Stimulated activated CD8-positive, alpha-beta memory T cell treated with anti-CD3 and anti-CD28 coated beads, Interleukin-4, amount 100 ng/mL, for 1 hour (primary cell): Measurements from ENCODE around the gene MESP1.

Experiments
- DNase-seq, 2 donors: peaks; one replicate each; pipeline ENCODE4 v3.0.0-alpha.2; 2020; ENCODE audit warnings: low read depth in 2 of 2, low spot score in 1 of 2

Gene MESP1

GRCh38 chr15:89758981-89759380 is 7.9 kb upstream of the MESP1 start:
- no peak for DNase-seq

- no peak for DNase-seq
Observed at GRCh38 chr15:89758283-89758682, 7.2 kb upstream of the MESP1 start.

DNA sequence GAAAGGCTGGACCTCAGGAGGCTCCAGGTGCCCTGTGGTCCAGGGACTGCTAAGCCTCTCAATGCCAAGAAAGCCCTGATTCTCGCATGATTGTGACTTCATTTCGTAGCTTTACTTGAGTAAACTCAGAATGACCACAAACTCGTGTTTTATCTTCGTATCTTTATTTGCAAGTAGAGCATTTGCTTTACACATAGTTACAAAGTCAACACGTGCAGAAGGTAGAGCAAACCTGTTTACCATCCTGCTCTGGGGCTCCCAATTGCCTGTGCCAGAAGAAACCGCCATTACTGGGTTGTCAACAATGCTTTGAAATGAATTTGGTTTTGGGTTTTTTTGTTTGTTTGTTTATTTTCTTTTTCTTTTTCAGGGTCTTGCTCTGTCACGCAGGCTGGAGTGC is 5.8 kb upstream of the MESP1 start:
- no peak for DNase-seq

DNA sequence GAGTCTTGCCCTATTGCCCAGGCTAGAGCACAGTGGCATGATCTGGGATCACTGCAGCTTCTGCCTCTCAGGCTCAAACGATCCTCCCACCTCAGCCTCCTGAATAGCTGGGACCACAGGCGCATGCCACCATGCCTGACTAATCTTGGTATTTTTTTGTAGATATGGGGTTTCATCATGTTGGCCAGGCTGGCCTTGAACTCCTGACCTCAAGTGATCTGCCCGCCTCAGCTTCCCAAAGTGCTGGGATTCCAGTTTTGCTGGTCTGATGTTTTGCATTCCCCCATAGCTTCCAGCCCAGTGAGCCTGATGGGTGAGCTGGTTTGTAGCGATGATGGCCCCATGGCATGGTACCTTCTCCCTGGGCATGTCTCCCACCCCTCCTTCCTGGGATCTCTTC is 4.7 kb upstream of the MESP1 start:
- DNase-seq: no peak

DNA sequence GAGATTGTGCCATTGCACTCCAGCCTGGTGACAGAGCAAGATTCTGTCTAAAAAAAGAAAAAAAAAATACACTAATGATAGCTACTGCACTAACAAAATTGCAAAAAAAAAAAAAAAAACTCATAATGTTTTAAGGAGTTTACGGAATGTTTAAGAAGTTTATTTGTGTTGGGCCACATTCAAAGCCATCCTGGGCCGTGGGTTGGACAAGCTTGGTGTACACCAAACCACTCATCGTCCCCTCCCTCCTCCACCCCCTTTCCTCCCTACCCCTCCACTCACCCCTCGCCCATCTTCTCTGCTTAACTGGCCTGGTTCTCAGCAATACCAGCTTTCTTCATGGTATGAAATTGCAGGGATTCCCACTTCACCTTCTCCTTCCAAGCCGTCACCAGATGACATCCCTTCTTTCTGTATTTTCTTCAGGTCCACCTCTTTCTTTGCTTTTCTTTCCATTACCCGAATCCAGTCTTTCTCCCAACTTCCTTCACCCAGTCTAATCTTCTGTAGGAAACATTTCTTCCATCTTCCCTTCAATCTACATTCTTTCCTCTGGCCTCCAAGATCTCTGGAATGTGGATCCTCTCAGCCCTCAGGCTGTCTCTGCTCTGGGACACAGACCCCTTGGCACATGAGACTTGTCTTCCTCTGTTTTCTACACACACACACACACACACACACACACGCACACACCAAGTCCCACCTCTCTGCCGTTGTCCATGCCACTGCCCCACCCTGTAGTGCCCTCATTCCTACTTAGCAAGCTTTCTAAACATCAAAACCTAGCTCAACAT is 3.5 kb upstream of the MESP1 start:
- DNase-seq: no peak

- no peak for DNase-seq
Observed at GRCh38 chr15:89753855-89754254, 2.8 kb upstream of the MESP1 start.

DNA sequence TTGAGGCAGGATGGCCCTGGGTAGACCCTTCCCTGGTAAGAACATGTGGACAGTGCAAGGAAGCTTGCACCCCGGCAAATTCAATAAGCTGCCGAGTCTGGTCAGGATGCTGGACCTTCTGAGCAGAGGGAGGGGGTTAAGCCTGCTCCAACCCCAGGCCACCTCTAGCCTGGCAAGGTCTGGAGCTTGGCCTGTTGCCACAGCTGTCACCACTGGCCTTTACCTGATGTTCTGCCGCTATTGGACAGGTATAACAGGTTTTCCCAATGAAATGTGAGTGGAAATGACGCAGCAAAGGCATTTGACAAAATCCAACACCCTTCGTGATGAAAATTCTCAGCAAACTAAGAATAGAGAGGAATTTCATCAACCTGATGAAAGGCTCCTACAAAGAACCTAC is 699 bp upstream of the MESP1 start:
- DNase-seq: no peak

DNA sequence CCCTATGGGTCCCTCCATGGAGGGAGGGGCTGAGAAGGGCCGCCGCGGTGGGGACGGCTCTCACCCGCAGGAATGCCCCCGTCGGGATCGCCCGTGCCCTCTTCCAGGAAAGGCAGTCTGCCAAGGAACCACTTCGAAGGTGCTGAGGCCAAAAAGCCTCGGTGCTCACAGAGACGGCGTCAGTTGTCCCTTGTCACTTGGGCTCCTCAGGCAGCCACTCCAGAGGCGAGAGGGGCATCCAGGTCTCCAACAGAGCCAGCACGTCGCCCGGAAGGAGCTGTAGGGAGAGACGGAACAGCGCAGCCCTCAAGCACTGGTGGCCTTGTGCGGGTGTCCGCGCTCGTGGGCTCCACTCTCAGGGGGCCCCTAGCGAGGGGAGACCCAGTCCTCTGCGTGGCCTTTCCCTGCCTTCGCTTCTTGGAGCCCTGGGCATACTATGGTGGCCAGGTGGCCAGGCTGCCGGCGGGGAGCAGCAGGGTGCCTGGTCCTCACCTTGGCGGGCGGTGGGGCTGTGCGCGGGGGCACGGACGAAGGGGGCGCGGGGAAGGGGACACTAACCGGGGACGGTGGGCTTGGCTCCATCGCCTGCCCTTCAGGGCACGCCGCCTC is 994 bp downstream of the MESP1 start:
- DNase-seq: no peak

DNA sequence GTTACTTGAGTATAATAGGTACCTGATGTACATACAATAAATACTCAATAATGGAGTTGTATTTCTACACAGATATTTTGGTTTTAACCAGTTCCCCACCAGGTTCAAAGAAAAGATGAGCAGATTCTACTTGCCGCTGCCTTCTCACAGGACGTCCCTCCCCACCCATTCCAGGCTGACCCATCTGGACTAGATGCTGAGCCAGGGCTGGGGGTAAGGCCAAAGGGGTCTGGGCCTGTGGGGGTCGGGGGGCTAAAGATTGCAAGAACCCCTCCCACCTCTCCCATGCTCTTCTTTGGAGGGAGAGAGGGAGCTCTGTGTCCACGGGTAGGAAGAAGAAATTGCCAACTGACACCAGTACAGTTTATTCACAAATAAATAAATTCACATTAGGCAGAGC is 1.5 kb downstream of the MESP1 start:
- no peak for DNase-seq

- no peak for DNase-seq
Observed at GRCh38 chr15:89749054-89749453, 2.0 kb downstream of the MESP1 start.

DNA sequence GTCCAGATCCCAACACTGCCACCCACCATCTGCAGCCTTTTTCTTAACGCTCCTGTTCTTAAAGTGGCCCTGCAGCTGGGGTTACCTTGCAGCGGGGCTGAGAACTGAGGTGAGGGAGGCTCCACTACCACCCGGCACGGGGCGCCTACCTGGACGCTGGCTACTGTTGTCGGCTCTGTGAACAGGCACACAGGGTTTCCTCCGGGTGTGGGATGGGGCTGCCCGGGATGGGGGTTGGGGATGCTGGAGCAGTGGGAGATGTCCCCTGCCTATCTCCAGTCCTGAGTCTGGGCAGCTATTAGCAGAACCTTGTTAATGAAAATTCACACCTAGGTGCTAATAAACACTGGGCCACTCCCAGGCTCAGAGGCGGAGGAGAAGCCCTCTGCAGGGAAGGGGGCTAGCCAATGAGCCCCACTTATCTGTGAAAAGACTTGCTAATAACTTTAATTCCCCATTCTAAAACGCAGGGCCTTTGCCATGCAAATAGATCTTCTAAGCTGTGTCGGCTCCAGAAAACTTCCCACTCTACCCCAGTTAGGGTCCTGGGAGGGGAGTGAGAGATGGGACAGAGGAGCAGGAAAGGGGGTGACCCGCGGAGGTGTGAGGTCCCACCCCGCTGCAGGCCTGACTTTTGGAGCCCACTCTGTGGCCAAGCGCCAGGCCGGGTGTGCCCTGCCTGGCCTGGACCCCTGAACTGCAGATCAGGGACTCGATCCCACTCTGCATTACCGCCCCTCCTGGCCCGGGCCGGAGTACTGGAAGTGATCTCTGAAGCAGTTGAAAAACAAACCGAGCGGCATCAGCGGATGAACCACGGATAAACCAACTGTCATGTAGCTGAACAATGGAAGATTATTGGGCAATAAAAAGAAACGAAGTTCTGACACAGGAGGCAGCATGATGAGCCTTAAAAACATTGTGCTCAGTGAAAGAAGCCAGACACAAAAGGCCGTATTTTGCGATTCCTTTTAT is 3.1 kb downstream of the MESP1 start:
- no peak for DNase-seq

- no peak for DNase-seq
Observed at GRCh38 chr15:89746386-89746780, 4.7 kb downstream of the MESP1 start.

DNA sequence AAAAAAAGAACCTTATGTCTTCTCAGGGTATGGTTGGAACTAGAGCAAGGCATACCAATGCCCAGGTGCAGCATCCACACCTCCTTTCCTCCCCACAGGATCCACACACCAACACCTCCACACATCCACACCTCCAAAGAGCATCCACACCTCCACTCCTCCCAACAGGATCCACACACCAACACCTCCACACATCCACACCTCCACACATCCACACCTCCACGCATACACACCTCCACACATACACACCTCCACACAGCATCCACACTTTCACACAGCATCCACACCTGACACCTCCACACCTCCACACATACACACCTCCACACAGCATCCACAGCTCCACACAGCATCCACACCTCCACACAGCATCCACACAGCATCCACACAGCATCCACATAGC is 5.3 kb downstream of the MESP1 start:
- DNase-seq: no peak

GRCh38 chr15:89745131-89745530 is 5.9 kb downstream of the MESP1 start:
- DNase-seq: no peak

GRCh38 chr15:89743594-89743993 is 7.5 kb downstream of the MESP1 start:
- DNase-seq: no peak

DNA sequence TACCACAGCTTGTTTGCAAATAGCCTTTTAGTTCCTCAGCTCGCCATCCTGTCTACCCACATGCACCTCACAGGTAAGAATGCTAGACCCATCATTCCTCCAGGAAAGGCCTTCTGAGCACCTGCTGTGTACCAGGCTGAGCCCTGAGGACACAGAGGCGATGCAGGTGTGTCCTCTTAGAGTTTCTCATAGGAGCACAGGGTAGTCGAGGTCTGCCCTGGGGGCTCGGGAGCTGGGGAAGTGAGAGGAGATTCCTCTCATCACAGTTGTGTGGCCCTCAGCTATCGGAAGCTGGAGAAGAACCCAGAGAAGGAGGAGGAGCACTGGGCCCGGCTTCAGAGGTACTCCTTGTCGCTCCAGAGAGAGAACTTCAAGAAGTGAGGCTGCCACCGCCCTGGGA is 8.0 kb downstream of the MESP1 start:
- DNase-seq: no peak

DNA sequence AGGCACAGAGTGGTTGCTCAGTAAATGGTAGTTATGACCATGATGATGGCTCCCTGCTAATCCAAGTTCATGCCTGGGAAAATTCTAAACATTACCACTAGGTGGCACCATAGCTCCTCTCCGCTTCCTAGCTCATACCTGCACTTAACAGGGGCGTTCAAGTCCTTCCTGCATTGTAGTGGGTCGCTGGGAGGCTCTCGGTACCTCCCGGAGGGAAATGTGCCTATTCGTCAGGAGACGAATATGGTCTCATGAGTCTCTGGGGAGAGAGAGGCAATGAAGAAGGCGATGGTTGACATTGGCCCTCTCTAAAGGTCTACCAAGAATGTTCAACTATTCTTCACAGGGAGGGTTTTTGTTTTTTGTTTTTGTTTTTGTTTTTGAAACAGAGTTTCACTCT is 10.9 kb downstream of the MESP1 start:
- peak; percentile 6 to 17 for DNase-seq

GRCh38 chr15:89735773-89736172 is 15.3 kb downstream of the MESP1 start:
- DNase-seq: no peak

DNA sequence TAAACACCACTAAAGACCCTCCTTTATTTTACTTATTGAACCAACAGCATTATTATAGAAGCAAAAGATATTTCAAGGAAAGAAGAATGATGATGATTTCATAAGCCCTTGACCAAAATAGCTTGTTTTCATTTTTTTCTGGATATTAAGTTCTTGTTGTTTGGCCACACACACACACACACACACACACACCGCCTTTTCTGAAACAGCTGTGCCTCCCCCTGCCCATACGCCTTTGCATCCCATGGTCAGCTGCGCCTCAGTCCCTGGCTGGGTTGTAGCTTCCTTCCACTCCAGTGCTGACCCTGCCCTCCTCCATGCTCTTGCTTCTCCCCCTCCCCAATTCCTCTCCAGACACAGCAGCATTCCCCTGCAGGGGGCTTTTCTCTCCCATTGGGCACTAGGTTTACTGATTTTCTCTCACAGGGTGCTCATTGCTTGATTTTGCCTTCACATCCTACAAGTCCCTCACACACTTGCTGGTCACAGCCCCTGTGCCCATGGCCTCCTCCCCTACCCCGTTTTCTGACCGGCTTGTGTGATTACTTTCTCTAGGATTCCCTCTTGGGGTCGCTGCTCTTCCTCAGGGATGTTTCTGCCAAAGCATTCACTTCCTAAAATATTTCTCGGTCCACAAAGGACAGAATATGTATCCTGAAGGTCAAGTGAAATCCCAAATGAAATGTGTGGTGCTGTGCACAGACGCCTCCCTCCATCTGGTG is 18.4 kb downstream of the MESP1 start:
- DNase-seq: no peak

DNA sequence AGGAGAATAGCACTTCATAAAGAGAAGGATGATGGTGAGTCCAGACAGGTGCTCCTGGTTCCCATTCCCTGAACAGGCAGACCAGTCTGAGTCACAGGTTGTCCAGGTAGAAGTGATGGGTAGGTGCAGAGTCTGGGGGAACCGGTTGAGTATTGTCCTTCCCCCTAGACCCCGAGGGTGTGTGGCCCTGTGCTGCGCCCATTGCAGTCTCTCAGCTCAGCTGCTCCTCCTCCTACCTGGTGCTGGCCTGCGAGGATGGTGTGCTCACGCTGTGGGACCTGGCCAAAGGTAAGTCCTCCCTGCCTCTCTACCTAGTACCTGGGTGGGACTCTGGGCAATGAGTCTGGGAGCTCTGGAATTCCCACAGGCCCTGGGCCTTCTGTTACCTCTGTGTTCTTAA is 19.8 kb downstream of the MESP1 start:
- no peak for DNase-seq

DNA sequence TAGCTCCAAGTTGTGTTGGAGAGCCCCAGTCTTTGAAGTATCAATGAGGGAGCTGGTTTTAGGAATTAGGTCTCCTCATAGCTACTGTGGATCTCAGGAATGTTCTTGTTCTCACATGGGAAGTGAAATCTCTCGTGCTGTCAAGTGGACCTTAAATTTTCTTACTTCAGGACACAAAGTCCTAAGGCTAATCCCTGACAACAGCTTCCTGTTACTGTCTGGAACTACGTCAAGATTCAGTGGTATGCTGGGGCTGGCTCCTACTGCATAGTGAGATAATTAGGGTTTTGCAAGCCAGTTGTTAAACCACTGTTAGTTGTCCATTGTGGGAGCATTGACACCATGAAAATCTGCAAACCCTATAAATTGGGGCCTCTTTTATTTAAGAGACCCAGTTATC is 22.8 kb downstream of the MESP1 start:
- no peak for DNase-seq
